Activated naive CD4-positive, alpha-beta T cell treated with anti-CD3 and anti-CD28 coated beads for 36 hours (primary cell): ENCODE data around the gene HMOX2. TPM values are rescaled to one million over a fixed set of nuclear protein-coding genes. Genes with fewer than 3 reads are reported as not detected.

Experiments
- CTCF ChIA-PET: fragments of 350-600 bp; sonication (Branson Sonifier 250); formaldehyde crosslinking; loops from one replicate; lab custom pipeline; 2021; ENCODE audit warnings: antibody characterized with exemption; lab: Charles Lee
- DNase-seq: peaks from one replicate; pipeline ENCODE4 v3.0.0-alpha.2; 2020
- H3K27ac Mint-ChIP-seq: one replicate; pipeline ENCODE4 v1.8.0; 2021; ENCODE audit warnings: mild to moderate bottlenecking, mixed read lengths
- H3K27me3 Mint-ChIP-seq: one replicate; pipeline ENCODE4 v1.8.0; 2021; ENCODE audit warnings: low read depth, mixed read lengths
- H3K36me3 Mint-ChIP-seq: one replicate; pipeline ENCODE4 v1.8.0; 2021; ENCODE audit warnings: low read depth, mixed read lengths
- H3K4me1 Mint-ChIP-seq: one replicate; pipeline ENCODE4 v1.8.0; 2021; ENCODE audit warnings: low read depth, mixed read lengths
- H3K4me3 Mint-ChIP-seq: one replicate; pipeline ENCODE4 v1.8.0; 2021; ENCODE audit warnings: mild to moderate bottlenecking, moderate library complexity, mixed read lengths
- H3K9me3 Mint-ChIP-seq: one replicate; pipeline ENCODE4 v1.8.0; 2021; ENCODE audit warnings: mixed read lengths
- intact Hi-C: fragments of 100-400 bp; cut with micrococcal nuclease; formaldehyde crosslinking; loops from one replicate; pipeline ENCODE4 v1.15.1; 2023
- total RNA-seq, 2 experiments: library from RNA; stranded (reverse); gene quantifications; one replicate each; pipeline ENCODE4 v1.2.3, GENCODE V29; 2021

The HMOX2 gene
- total RNA-seq, 2 experiments from 2014 or later = 46.8 to 49.3 TPM

- H3K4me3 Mint-ChIP-seq = no peak overlapping the region
- no peaks in the 10 kb centered on the region for H3K36me3 Mint-ChIP-seq
- CTCF ChIA-PET = interaction anchor here (1.7 to 2.3 kb wide), 3 partner anchors 29 to 67 kb away, joined by 7 to 8 read pairs (median 7); no protein-coding TSS in a partner anchor
- intact Hi-C loops = no loop called here
- peaks cover 19% of the 10 kb centered on the region for H3K4me1 Mint-ChIP-seq
- H3K27ac Mint-ChIP-seq = no peak overlapping the region
- H3K9me3 Mint-ChIP-seq = no peaks in the 10 kb centered on the region
- no peak for DNase-seq
- no peaks in the 10 kb centered on the region for H3K27me3 Mint-ChIP-seq
These were observed 43.3 kb downstream of the HMOX2 start for GRCh38 chr16:4519274-4520058.

DNA sequence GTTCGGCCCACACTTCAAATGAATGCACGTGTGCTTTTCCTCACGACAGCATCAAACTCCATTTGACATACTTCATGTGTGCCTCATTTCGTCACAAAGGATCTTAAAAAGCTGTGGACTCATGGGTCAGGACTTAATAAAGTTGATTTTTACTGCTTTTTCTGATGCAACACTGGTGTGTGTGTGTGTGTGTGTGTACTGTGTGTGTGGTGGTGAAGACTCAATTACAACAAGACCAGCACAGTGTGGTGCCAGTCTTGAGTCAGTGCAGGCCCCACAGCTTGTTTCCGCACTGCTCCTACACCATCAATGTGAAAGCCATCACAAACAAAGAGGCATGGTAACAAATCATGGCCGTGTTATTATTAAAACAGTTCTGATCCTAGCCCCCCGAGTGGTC is 44.7 kb downstream of the HMOX2 start:
- H3K4me3 Mint-ChIP-seq = no peak overlapping the region
- H3K9me3 Mint-ChIP-seq = no peaks in the 10 kb centered on the region
- intact Hi-C loops = no loop called here
- H3K36me3 Mint-ChIP-seq = no peaks in the 10 kb centered on the region
- CTCF ChIA-PET = interaction anchor here (1.2 kb wide), 1 partner anchor 61 kb away, joined by 3 read pairs; no protein-coding TSS in a partner anchor
- DNase-seq = no peak
- H3K27ac Mint-ChIP-seq = no peak overlapping the region
- H3K27me3 Mint-ChIP-seq = no peaks in the 10 kb centered on the region
- H3K4me1 Mint-ChIP-seq = peaks cover 4% of the 10 kb centered on the region

DNA sequence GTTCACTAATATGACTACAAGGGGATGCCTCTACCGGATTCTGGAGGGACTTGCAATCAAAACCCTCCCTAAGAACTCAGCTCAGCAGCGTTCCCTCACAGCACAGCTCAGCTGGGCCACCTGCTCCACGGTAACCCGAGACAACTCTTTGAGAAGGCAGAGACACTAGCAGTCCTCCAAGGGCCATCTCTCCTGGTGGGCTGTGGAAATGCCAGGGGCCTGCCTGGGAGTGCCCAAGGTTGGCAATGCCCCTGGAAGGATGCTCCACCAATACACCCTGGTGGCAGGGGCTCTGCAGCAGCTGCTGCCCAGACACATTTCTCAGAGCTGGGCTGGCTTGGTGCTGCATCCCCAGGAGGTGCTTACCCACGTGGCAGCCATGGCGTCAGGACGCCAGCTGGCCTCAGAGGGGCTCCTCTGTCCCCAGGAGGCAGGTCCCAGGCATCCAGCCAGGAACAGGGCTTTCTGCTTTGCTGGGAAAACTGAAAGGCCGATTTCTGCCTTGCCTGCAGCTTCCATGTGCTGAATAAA is 45.9 kb downstream of the HMOX2 start:
- H3K27ac Mint-ChIP-seq = no peak overlapping the region
- DNase-seq = no peak
- H3K36me3 Mint-ChIP-seq = no peaks in the 10 kb centered on the region
- no peaks in the 10 kb centered on the region for H3K9me3 Mint-ChIP-seq
- intact Hi-C loops = no loop called here
- no peak overlapping the region for H3K4me3 Mint-ChIP-seq
- peaks cover 8% of the 10 kb centered on the region for H3K4me1 Mint-ChIP-seq
- CTCF ChIA-PET = interaction anchor here (0.6 to 1.2 kb wide), 3 partner anchors 8 to 17 kb away, joined by 3 read pairs; partner anchors contain the start of gene CDIP1
- no peaks in the 10 kb centered on the region for H3K27me3 Mint-ChIP-seq

- H3K4me1 Mint-ChIP-seq = peaks cover 13% of the 10 kb centered on the region
- H3K27me3 Mint-ChIP-seq = no peaks in the 10 kb centered on the region
- no peak overlapping the region for H3K4me3 Mint-ChIP-seq
- CTCF ChIA-PET = interaction anchor here (0.6 kb wide), 2 partner anchors 9 to 22 kb away, joined by 3 to 4 read pairs; no protein-coding TSS in a partner anchor
- H3K27ac Mint-ChIP-seq = no peak overlapping the region
- no peaks in the 10 kb centered on the region for H3K36me3 Mint-ChIP-seq
- intact Hi-C loops = no loop called here
- H3K9me3 Mint-ChIP-seq = no peaks in the 10 kb centered on the region
- no peak for DNase-seq
These were observed 47.5 kb downstream of the HMOX2 start for GRCh38 chr16:4523686-4524085.

DNA sequence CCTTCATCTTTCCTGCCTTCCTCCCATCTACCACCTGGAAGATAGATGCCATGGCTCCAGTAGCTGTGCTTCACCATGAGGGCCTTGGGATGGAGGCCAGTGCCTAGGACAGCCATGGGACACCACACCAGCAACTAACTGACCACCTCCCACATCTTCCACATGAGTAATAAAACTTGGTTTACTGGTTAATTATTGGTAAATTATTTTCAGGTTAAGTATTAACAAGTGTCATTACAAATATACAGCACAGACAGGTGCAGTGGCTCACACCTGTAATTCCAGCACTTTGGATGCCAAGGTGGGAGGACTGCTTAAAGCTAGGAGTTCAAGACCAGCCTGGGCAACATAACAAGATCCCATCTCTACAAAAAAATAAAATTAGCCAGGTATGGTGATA is 48.4 kb downstream of the HMOX2 start:
- CTCF ChIA-PET = interaction anchor here (0.6 to 1.2 kb wide), 3 partner anchors 18 to 1494 kb away, joined by 3 to 5 read pairs (median 4); no protein-coding TSS in a partner anchor
- Mint-ChIP-seq H3K4me1 (peaks cover 21% of the 10 kb centered on the region), H3K36me3 (no peaks in the 10 kb centered on the region), H3K9me3 (no peaks in the 10 kb centered on the region), H3K4me3 (no peak overlapping the region), H3K27ac (no peak overlapping the region), H3K27me3 (no peaks in the 10 kb centered on the region)
- intact Hi-C loops = no loop called here
- DNase-seq = no peak

GRCh38 chr16:4525069-4525468 is 48.9 kb downstream of the HMOX2 start:
- H3K27ac Mint-ChIP-seq = no peak overlapping the region
- no peaks in the 10 kb centered on the region for H3K27me3 Mint-ChIP-seq
- peaks cover 26% of the 10 kb centered on the region for H3K4me1 Mint-ChIP-seq
- H3K36me3 Mint-ChIP-seq = no peaks in the 10 kb centered on the region
- no peak for DNase-seq
- H3K4me3 Mint-ChIP-seq = no peak overlapping the region
- intact Hi-C loops = no loop called here
- CTCF ChIA-PET = interaction anchor here (0.6 to 1.2 kb wide), 4 partner anchors 18 to 1494 kb away, joined by 3 to 5 read pairs (median 4); no protein-coding TSS in a partner anchor
- no peaks in the 10 kb centered on the region for H3K9me3 Mint-ChIP-seq

DNA sequence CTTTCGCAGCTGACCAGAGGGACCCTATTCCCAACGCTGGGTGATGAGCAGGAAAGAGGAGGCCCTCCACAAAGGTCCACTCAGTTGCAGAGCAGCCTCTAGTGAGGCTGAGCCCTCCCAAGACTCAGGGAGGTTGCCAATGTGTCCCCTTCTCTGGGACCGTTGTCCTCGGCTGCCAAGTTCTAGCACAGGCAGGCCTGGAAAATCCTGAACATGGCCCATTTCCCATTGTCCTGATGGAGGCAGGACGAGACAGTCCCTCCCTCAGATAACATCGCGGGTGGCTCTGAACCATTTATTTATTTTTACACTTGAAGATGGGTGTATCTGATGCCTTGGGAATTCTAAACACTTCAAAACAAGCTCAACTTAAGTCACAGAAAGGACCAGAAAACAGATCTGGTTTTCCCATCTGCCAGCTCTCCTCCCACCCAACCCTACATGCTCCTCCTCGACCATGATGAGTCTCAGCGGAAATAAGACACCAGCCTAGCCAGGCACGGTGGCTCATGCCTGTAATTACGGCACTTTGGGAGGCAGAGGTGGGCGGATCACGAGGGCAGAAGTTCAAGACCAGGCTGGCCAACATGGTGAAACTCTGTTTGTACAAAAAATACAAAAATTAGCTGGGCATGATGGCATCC is 49.6 kb downstream of the HMOX2 start:
- intact Hi-C loops = no loop called here
- H3K36me3 Mint-ChIP-seq = no peaks in the 10 kb centered on the region
- CTCF ChIA-PET = interaction anchor here (1.0 kb wide), 1 partner anchor 24 kb away, joined by 3 read pairs; no protein-coding TSS in a partner anchor
- H3K4me3 Mint-ChIP-seq = no peak overlapping the region
- H3K27me3 Mint-ChIP-seq = no peaks in the 10 kb centered on the region
- DNase-seq = no peak
- H3K27ac Mint-ChIP-seq = no peak overlapping the region
- H3K4me1 Mint-ChIP-seq = peaks cover 31% of the 10 kb centered on the region
- H3K9me3 Mint-ChIP-seq = no peaks in the 10 kb centered on the region

GRCh38 chr16:4529085-4530060 is 53.2 kb downstream of the HMOX2 start:
- intact Hi-C loops = loop anchor here (1.0 to 10.0 kb wide), 3 partner anchors 9 to 565 kb away; partner anchors contain the start of genes CDIP1 and EEF2KMT
- no peaks in the 10 kb centered on the region for H3K9me3 Mint-ChIP-seq
- H3K36me3 Mint-ChIP-seq = peaks cover 7% of the 10 kb centered on the region
- DNase-seq = peak; percentile 61
- peaks cover 43% of the 10 kb centered on the region for H3K4me1 Mint-ChIP-seq
- CTCF ChIA-PET = interaction anchor here (1.0 to 5.7 kb wide), 3 partner anchors 11 to 56 kb away, joined by 5 to 26 read pairs (median 6); no protein-coding TSS in a partner anchor
- no peaks in the 10 kb centered on the region for H3K27me3 Mint-ChIP-seq
- peak overlapping the region; percentile 37 for H3K4me3 Mint-ChIP-seq
- H3K27ac Mint-ChIP-seq = peak overlapping the region; percentile 81

DNA sequence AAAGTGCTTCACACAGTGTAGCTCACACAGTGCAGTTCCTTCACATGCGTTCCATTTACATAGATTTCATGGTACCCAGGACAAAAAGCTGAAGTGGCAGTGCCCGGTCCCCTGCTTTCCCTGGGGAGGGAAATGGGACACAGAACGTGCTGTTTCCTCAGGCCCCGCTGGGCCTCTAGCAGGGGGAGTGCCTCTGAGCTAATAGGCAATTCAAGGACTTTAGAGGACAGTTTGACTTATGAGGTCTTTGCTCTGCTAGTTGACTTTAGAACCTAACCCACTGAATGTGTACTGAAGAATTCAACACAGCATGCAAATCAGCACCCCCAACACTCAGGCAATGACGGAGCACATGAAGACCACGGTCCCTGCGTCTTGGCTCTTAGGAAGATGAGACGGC is 55.6 kb downstream of the HMOX2 start:
- CTCF ChIA-PET = interaction anchor here (0.7 to 5.7 kb wide), 2 partner anchors 26 to 119 kb away, joined by 3 to 26 read pairs; no protein-coding TSS in a partner anchor

DNA sequence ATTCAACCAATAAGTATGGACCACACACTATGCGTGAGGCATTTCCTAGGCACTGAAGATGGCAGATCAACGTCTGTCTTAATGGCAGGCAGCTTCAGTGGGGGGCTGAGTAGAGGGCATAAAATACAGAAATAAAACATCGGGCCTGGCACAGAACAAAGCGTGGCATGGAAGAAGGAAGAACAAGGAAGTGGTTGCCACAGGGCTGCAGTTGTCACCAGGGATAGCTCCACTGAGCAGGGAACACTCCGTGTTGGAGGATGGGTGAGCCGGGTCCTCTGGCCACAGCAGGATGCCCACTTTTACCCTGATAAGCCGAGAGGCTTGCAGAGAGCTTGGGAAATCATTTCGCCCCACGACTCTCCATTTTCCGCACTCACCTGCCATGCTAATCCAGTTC is 56.0 kb downstream of the HMOX2 start:
- no peaks in the 10 kb centered on the region for H3K27me3 Mint-ChIP-seq
- no peak overlapping the region for H3K4me3 Mint-ChIP-seq
- CTCF ChIA-PET = interaction anchor here (0.7 to 5.7 kb wide), 2 partner anchors 26 to 118 kb away, joined by 3 to 26 read pairs; no protein-coding TSS in a partner anchor
- H3K36me3 Mint-ChIP-seq = peaks cover 8% of the 10 kb centered on the region
- no peak for DNase-seq
- no peaks in the 10 kb centered on the region for H3K9me3 Mint-ChIP-seq
- peaks cover 62% of the 10 kb centered on the region for H3K4me1 Mint-ChIP-seq
- intact Hi-C loops = loop anchor here (10.0 kb wide), 1 partner anchor 563 kb away; the partner anchor contains the start of gene EEF2KMT
- H3K27ac Mint-ChIP-seq = no peak overlapping the region

More for the DNA sequence above, 55.6 kb downstream of the HMOX2 start:
- peaks cover 8% of the 10 kb centered on the region for H3K36me3 Mint-ChIP-seq
- H3K27ac Mint-ChIP-seq = no peak overlapping the region
- intact Hi-C loops = loop anchor here (10.0 kb wide), 1 partner anchor 563 kb away; the partner anchor contains the start of gene EEF2KMT
- H3K9me3 Mint-ChIP-seq = no peaks in the 10 kb centered on the region
- H3K4me3 Mint-ChIP-seq = no peak overlapping the region
- no peaks in the 10 kb centered on the region for H3K27me3 Mint-ChIP-seq
- no peak for DNase-seq
- H3K4me1 Mint-ChIP-seq = peaks cover 62% of the 10 kb centered on the region

DNA sequence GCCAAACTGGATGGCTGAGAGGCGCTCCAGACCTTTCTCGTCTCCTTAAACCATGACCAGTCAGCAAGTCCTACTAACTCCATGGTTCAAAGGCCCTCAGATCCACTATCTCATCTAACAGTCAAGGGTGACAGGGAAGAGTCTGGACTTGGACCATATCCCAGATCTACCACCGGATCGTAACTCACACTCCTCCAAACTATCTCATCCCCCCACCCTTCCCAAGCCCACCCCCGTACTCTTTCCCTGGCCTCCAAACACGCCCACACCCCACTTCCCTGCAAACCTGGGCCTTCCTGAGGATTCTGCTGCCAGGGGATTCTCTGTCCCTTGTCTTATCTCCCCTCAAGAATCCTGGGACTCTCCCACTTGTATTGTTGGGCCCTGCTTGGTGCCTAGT is 57.3 kb downstream of the HMOX2 start:
- Mint-ChIP-seq H3K9me3 (no peaks in the 10 kb centered on the region), H3K36me3 (peaks cover 8% of the 10 kb centered on the region), H3K27ac (no peak overlapping the region), H3K27me3 (no peaks in the 10 kb centered on the region), H3K4me3 (no peak overlapping the region), H3K4me1 (peaks cover 60% of the 10 kb centered on the region)
- CTCF ChIA-PET = no interaction called here
- intact Hi-C loops = loop anchor here (10.0 kb wide), 1 partner anchor 561 kb away; the partner anchor contains the start of gene EEF2KMT
- DNase-seq = no peak
